GM21717 (cell line): ENCODE results near the gene C18orf32.
A peak's percentile ranks its signal among the peaks of the same experiment; 100 is the strongest.
"Not testable (repeated sequence)": the region's sequence is repeated elsewhere in the genome, so short reads cannot be mapped to it uniquely, and the experiment has no call there.

Experiments
- ATAC-seq: cut with Tn5 transposase; IDR thresholded peaks from one replicate; pipeline ENCODE4 v1.9.1; 2021; ENCODE audit warnings: mild to moderate bottlenecking, moderate library complexity; ENCODE audit not compliant: unreplicated experiment

C18orf32 gene

GRCh38 chr18:49503931-49504330, 16.9 kb upstream of the C18orf32 start:
- no peak for ATAC-seq

- no peak for ATAC-seq
Measured at GRCh38 chr18:49500201-49500921, 13.3 kb upstream of the C18orf32 start.

- no peak for ATAC-seq
Measured at GRCh38 chr18:49499046-49499637, 12.1 kb upstream of the C18orf32 start.

GRCh38 chr18:49495480-49495879, 8.4 kb upstream of the C18orf32 start:
- no peak for ATAC-seq

GRCh38 chr18:49495076-49495475, 8.0 kb upstream of the C18orf32 start:
- ATAC-seq = no peak

- ATAC-seq = no peak
Measured at GRCh38 chr18:49494660-49495059, 7.6 kb upstream of the C18orf32 start.

- no peak for ATAC-seq
Measured at GRCh38 chr18:49492694-49493033, 5.6 kb upstream of the C18orf32 start.

- ATAC-seq = peak; percentile 70
Measured at GRCh38 chr18:49491857-49492693, 5.0 kb upstream of the C18orf32 start, which contains the start of gene RPL17. Gene RPL17 (minus strand): TSS chr18:49492465.

- no peak for ATAC-seq
Measured at GRCh38 chr18:49491534-49491856, 4.5 kb upstream of the C18orf32 start.

- ATAC-seq = no peak
Measured at GRCh38 chr18:49490246-49490762, 3.3 kb upstream of the C18orf32 start.

- ATAC-seq = no peak
Measured at GRCh38 chr18:49487711-49488310, 777 bp upstream of the C18orf32 start.

- ATAC-seq = peak; percentile 33
Measured at GRCh38 chr18:49486606-49486952, 455 bp downstream of the C18orf32 start.

GRCh38 chr18:49486134-49486533, 900 bp downstream of the C18orf32 start:
- no peak for ATAC-seq

- ATAC-seq = no peak
Measured at GRCh38 chr18:49483198-49483597, 3.8 kb downstream of the C18orf32 start.

- no peak for ATAC-seq
Measured at GRCh38 chr18:49481907-49482306, 5.1 kb downstream of the C18orf32 start.

GRCh38 chr18:49481317-49481716, 5.7 kb downstream of the C18orf32 start:
- ATAC-seq = no peak

GRCh38 chr18:49479381-49480137, 7.5 kb downstream of the C18orf32 start:
- no peak for ATAC-seq

GRCh38 chr18:49476664-49477411, 10.2 kb downstream of the C18orf32 start:
- no peak for ATAC-seq

- not testable (repeated sequence) for ATAC-seq
Measured at GRCh38 chr18:49474935-49475334, 12.1 kb downstream of the C18orf32 start.

GRCh38 chr18:49473721-49474120, 13.3 kb downstream of the C18orf32 start:
- no peak for ATAC-seq
